Activated CD4-positive, alpha-beta T cell treated with anti-CD3 and anti-CD28 coated beads, Interleukin-10, Interleukin-2, amounts not matched to agents 100 ng/mL and 50 ng/mL, durations not matched to agents 16 hours and 8 hours (primary cell): ENCODE data around the gene ASF1B.

Experiments used
- DNase-seq: peaks from one replicate; pipeline ENCODE4 v3.0.0-alpha.2; 2020

ASF1B gene

GRCh38 chr19:14080887-14081796, 55.2 kb downstream of the ASF1B start:
- peak; percentile 100 for DNase-seq

- DNase-seq, result no peak
Observed at GRCh38 chr19:14078411-14078810, 58.0 kb downstream of the ASF1B start.

GRCh38 chr19:14073925-14074838, 62.2 kb downstream of the ASF1B start:
- DNase-seq, result peak; percentile 35

- peak; percentile 87 for DNase-seq
Observed at GRCh38 chr19:14073261-14073924, 63.0 kb downstream of the ASF1B start.

- DNase-seq, result peak; percentile 53
Observed at GRCh38 chr19:14072535-14073260, 63.7 kb downstream of the ASF1B start, which contains the start of gene MISP3. MISP3 (plus strand) TSS chr19:14072786; CDS start chr19:14073310, 524 bp downstream.

- DNase-seq, result no peak
Observed at GRCh38 chr19:14070268-14071050, 65.9 kb downstream of the ASF1B start.
